Fibroblast of lung (primary cell): ENCODE data around the gene NTRK2. TPM values are rescaled to one million over a fixed set of nuclear protein-coding genes. Genes with fewer than 3 reads are reported as not detected.
A peak's percentile ranks its signal among the peaks of the same experiment; 100 is the strongest.

ENCODE experiments used
- DNase-seq, 2 donors: peaks; one replicate each; pipeline versions ENCODE4 v3.0.0 to v3.0.0-alpha.2; 2010; ENCODE audit warnings: low read depth in 2 of 2
- H2AFZ ChIP-seq: 2 replicates; pipeline ENCODE4 v1.5.1; 2012; ENCODE audit warnings: low read length, control low read depth, inconsistent platforms
- H3K27ac ChIP-seq: 2 replicates; pipeline ENCODE4 v1.5.1; 2011; ENCODE audit warnings: low read length, control low read depth; ENCODE audit not compliant: insufficient read depth
- H3K27me3 ChIP-seq: 2 replicates; pipeline ENCODE4 v1.5.1; 2011; ENCODE audit warnings: mild to moderate bottlenecking, low read length; ENCODE audit not compliant: control insufficient read depth, insufficient read depth
- H3K36me3 ChIP-seq: 2 replicates; pipeline ENCODE4 v1.5.1; 2011; ENCODE audit warnings: low read length; ENCODE audit not compliant: control insufficient read depth, insufficient read depth
- H3K4me1 ChIP-seq: 2 replicates; pipeline ENCODE4 v1.5.1; 2011; ENCODE audit warnings: low read length; ENCODE audit not compliant: control insufficient read depth, insufficient read depth; ENCODE audit errors: extremely low read depth
- H3K4me2 ChIP-seq: 2 replicates; pipeline ENCODE4 v1.5.1; 2011; ENCODE audit warnings: low read length, control low read depth; ENCODE audit not compliant: insufficient read depth; ENCODE audit errors: extremely low read depth
- H3K4me3 ChIP-seq, 4 experiments: fragments of 200-600 bp in 1 of 4; sonication (generic) in 1 of 4; replicated peaks in 1 of 4; 2 replicates each; pipeline ENCODE4 v1.5.1; 2011 to 2016; ENCODE audit warnings: low read length in 4 of 4, low read depth in 3 of 4, mild to moderate bottlenecking in 3 of 4, control low read depth in 2 of 4, inconsistent platforms in 1 of 4, mixed read lengths in 1 of 4; ENCODE audit not compliant: insufficient read depth in 1 of 4; ENCODE audit errors: control extremely low read depth in 1 of 4
- H3K79me2 ChIP-seq: 2 replicates; pipeline ENCODE4 v1.5.1; 2012; ENCODE audit warnings: mild to moderate bottlenecking, low read length, inconsistent platforms; ENCODE audit not compliant: control insufficient read depth, insufficient read depth
- H3K9ac ChIP-seq: 2 replicates; pipeline ENCODE4 v1.5.1; 2011; ENCODE audit warnings: mild to moderate bottlenecking, low read length, control low read depth; ENCODE audit not compliant: insufficient read depth
- H3K9me3 ChIP-seq: 2 replicates; pipeline ENCODE4 v1.5.1; 2012; ENCODE audit warnings: low read depth, low read length; ENCODE audit not compliant: control insufficient read depth, insufficient read depth
- H4K20me1 ChIP-seq: 2 replicates; pipeline ENCODE4 v1.5.1; 2011; ENCODE audit warnings: low read length; ENCODE audit not compliant: control insufficient read depth, insufficient read depth; ENCODE audit errors: extremely low read depth
- CTCF ChIP-seq, 2 donors: IDR thresholded peaks in 1 of 2; conservative IDR thresholded peaks in 1 of 2; 1 replicate in 1 of 2; 2 replicates in 1 of 2; pipeline ENCODE4 v1.5.1; 2011 to 2012; ENCODE audit warnings: low read length in 2 of 2, control low read depth in 1 of 2, inconsistent platforms in 1 of 2, low read depth in 1 of 2, mild to moderate bottlenecking in 1 of 2
- EZH2 ChIP-seq: IDR thresholded peaks from 2 replicates; pipeline ENCODE4 v1.5.1; 2012; ENCODE audit warnings: low read length, control low read depth, mild to moderate bottlenecking; ENCODE audit errors: missing control alignments
- polyA plus RNA-seq, 2 donors: library from polyadenylated mRNA; depleted of rRNA in 1 of 2; stranded (reverse) in 1 of 2; unstranded in 1 of 2; fragments of >200 nt; gene quantifications; 2 replicates each; pipeline ENCODE4 v1.2.1, GENCODE V29; 2011 to 2012; ENCODE audit warnings: missing spikeins in 1 of 2
- total RNA-seq: library from RNA; depleted of rRNA; stranded (reverse); fragments of >200 nt; gene quantifications from 2 replicates; pipeline ENCODE4 v1.2.1, GENCODE V29; 2014

NTRK2 gene
- total and polyA plus RNA-seq, 2 donors (not counting 1 experiment from before 2014, with no cell fraction given), result 0.66 to 1.1 TPM

- Histone ChIP-seq H2AFZ (no peak overlapping the region), H3K27me3 (no peaks in the 10 kb centered on the region), H3K4me2 (no peak overlapping the region), H3K9ac (no peak overlapping the region), H3K4me3 (no peak overlapping the region), H3K79me2 (no peaks in the 10 kb centered on the region), H4K20me1 (no peaks in the 10 kb centered on the region), H3K27ac (no peak overlapping the region), H3K4me1 (no peaks in the 10 kb centered on the region), H3K36me3 (no peaks in the 10 kb centered on the region), H3K9me3 (no peaks in the 10 kb centered on the region)
- no peak for DNase-seq
- TF ChIP-seq EZH2 (no peak), CTCF (conservative IDR thresholded peaks at IDR 0.05 in 1 of 2, IDR thresholded peaks at IDR 0.05 in 1 of 2; ENCODE audit: low read depth in 1 of 2, low read length in 2 of 2) (no peak)
These were observed 322.9 kb downstream of the NTRK2 start for GRCh38 chr9:84992381-84992780.

DNA sequence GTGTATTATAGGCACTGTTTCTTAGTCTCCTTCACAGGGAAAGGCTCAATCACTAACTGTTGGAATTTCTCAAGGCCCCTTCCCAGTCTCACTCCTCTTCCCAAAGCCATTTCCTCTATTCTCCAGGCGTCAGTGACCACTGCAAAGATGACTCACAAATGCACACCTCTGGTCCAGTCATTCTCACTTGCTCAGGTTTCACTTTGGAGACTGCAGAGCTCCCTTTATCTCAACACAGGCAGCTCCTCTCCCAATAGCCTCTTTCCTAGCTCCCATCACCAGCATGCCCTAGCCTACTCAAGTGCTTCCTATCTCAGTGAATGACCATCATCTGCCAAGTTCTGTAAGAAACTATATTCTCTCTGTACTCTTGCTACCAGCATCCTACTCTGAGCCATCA, 323.6 kb downstream of the NTRK2 start:
- Histone ChIP-seq H3K4me3 (no peak overlapping the region), H3K27me3 (no peaks in the 10 kb centered on the region), H4K20me1 (no peaks in the 10 kb centered on the region), H3K36me3 (no peaks in the 10 kb centered on the region), H3K9ac (no peak overlapping the region), H3K4me1 (no peaks in the 10 kb centered on the region), H3K79me2 (no peaks in the 10 kb centered on the region), H3K4me2 (no peak overlapping the region), H2AFZ (no peak overlapping the region), H3K9me3 (no peaks in the 10 kb centered on the region), H3K27ac (no peak overlapping the region)
- peak in 1 of 2 donors; percentile 11 for DNase-seq
- TF ChIP-seq CTCF (conservative IDR thresholded peaks at IDR 0.05 in 1 of 2, IDR thresholded peaks at IDR 0.05 in 1 of 2; ENCODE audit: low read depth in 1 of 2, low read length in 2 of 2) (no peak), EZH2 (no peak)

- TF ChIP-seq EZH2 (no peak), CTCF (conservative IDR thresholded peaks at IDR 0.05 in 1 of 2, IDR thresholded peaks at IDR 0.05 in 1 of 2; ENCODE audit: low read depth in 1 of 2, low read length in 2 of 2) (no peak)
These were observed 326.5 kb downstream of the NTRK2 start for GRCh38 chr9:84996029-84996428.

More at GRCh38 chr9:84996029-84996428, 326.5 kb downstream of the NTRK2 start:
- Histone ChIP-seq H4K20me1 (no peaks in the 10 kb centered on the region), H3K4me1 (no peaks in the 10 kb centered on the region), H3K27me3 (no peaks in the 10 kb centered on the region), H3K36me3 (no peaks in the 10 kb centered on the region), H3K27ac (no peak overlapping the region), H3K4me2 (no peak overlapping the region), H3K9ac (no peak overlapping the region), H2AFZ (no peak overlapping the region), H3K79me2 (no peaks in the 10 kb centered on the region), H3K4me3 (no peak overlapping the region), H3K9me3 (no peaks in the 10 kb centered on the region)
- peak in 1 of 2 donors; percentile 64 for DNase-seq
